ENCODE results near the gene SUGP1. TPM values are rescaled to one million over a fixed set of nuclear protein-coding genes. Genes with fewer than 3 reads are reported as not detected.
A peak's percentile ranks its signal among the peaks of the same experiment; 100 is the strongest.

Gene SUGP1
- total RNA-seq, 1 experiment from 2014 or later, result 73.8 TPM

- Histone ChIP-seq H3K27me3 (replicated peaks; ENCODE audit: insufficient read depth, low read depth, low read length, poor library complexity) (no peaks in the 10 kb centered on the region), H3K4me1 (ENCODE audit: insufficient read depth, low read length, poor library complexity, severe bottlenecking) (no peaks in the 10 kb centered on the region), H3K36me3 (ENCODE audit: insufficient read depth, low read length, poor library complexity, severe bottlenecking) (peaks cover 44% of the 10 kb centered on the region), H3K27ac (ENCODE audit: low read depth, low read length, poor library complexity, severe bottlenecking) (no peak overlapping the region), H3K4me3 (ENCODE audit: low read depth, low read length, poor library complexity, severe bottlenecking) (no peak overlapping the region), H3K9me3 (ENCODE audit: low read depth, low read length, poor library complexity, severe bottlenecking) (no peaks in the 10 kb centered on the region)
- BruUV-seq (replicated peaks), result no TSS peak
- TF ChIP-seq EZH2 (IDR thresholded peaks at IDR 0.05; ENCODE audit: borderline replicate concordance, low read depth, low read length, poor library complexity, severe bottlenecking), result no peak
- POLR2A ChIA-PET (ENCODE audit: low non-redundant PET), result no interaction called here
- DNase-seq (ENCODE audit: low spot score), result no peak
- intact Hi-C loops (cut with micrococcal nuclease; ENCODE audit: unreplicated experiment), result no loop called here
- CTCF ChIA-PET, result no interaction called here
Measured at GRCh38 chr19:19305066-19305465, 15.2 kb downstream of the SUGP1 start.

- no peaks in the 10 kb centered on the region for H3K27me3 ChIP-seq (replicated peaks; ENCODE audit: insufficient read depth, low read depth, low read length, poor library complexity)
- no peak for TF ChIP-seq CTCF (conservative IDR thresholded peaks at IDR 0.05; ENCODE audit: low read depth, low read length)
- TF ChIP-seq EZH2 (IDR thresholded peaks at IDR 0.05; ENCODE audit: borderline replicate concordance, low read depth, low read length, poor library complexity, severe bottlenecking), result no peak
- H3K4me3 ChIP-seq (ENCODE audit: low read depth, low read length, poor library complexity, severe bottlenecking), result no peak overlapping the region
- no peaks in the 10 kb centered on the region for H3K9me3 ChIP-seq (ENCODE audit: low read depth, low read length, poor library complexity, severe bottlenecking)
- H3K27ac ChIP-seq (ENCODE audit: low read depth, low read length, poor library complexity, severe bottlenecking), result no peak overlapping the region
- ChIA-PET CTCF (no interaction called here), POLR2A (ENCODE audit: low non-redundant PET) (no interaction called here)
- peaks cover 39% of the 10 kb centered on the region for H3K36me3 ChIP-seq (ENCODE audit: insufficient read depth, low read length, poor library complexity, severe bottlenecking)
- intact Hi-C loops (cut with micrococcal nuclease; ENCODE audit: unreplicated experiment), result no loop called here
- peak; percentile 51 for DNase-seq (ENCODE audit: low spot score)
- no TSS peak for BruUV-seq (replicated peaks)
- H3K4me1 ChIP-seq (ENCODE audit: insufficient read depth, low read length, poor library complexity, severe bottlenecking), result no peaks in the 10 kb centered on the region
Measured at GRCh38 chr19:19304186-19304965, 15.9 kb downstream of the SUGP1 start.

GRCh38 chr19:19303411-19303810 lies 16.9 kb downstream of the SUGP1 start:
- BruUV-seq (replicated peaks), result no TSS peak
- no peak for DNase-seq (ENCODE audit: low spot score)
- no peak for TF ChIP-seq EZH2 (IDR thresholded peaks at IDR 0.05; ENCODE audit: borderline replicate concordance, low read depth, low read length, poor library complexity, severe bottlenecking)
- TF ChIP-seq CTCF (conservative IDR thresholded peaks at IDR 0.05; ENCODE audit: low read depth, low read length), result no peak
- Histone ChIP-seq H3K27ac (ENCODE audit: low read depth, low read length, poor library complexity, severe bottlenecking) (no peak overlapping the region), H3K36me3 (ENCODE audit: insufficient read depth, low read length, poor library complexity, severe bottlenecking) (peaks cover 36% of the 10 kb centered on the region), H3K9me3 (ENCODE audit: low read depth, low read length, poor library complexity, severe bottlenecking) (no peaks in the 10 kb centered on the region), H3K27me3 (replicated peaks; ENCODE audit: insufficient read depth, low read depth, low read length, poor library complexity) (no peaks in the 10 kb centered on the region), H3K4me3 (ENCODE audit: low read depth, low read length, poor library complexity, severe bottlenecking) (no peak overlapping the region), H3K4me1 (ENCODE audit: insufficient read depth, low read length, poor library complexity, severe bottlenecking) (no peaks in the 10 kb centered on the region)
- ChIA-PET POLR2A (ENCODE audit: low non-redundant PET) (no interaction called here), CTCF (no interaction called here)
- intact Hi-C loops (cut with micrococcal nuclease; ENCODE audit: unreplicated experiment), result no loop called here

GRCh38 chr19:19300613-19301012 lies 19.7 kb downstream of the SUGP1 start:
- H3K9me3 ChIP-seq (ENCODE audit: low read depth, low read length, poor library complexity, severe bottlenecking), result no peaks in the 10 kb centered on the region
- no peaks in the 10 kb centered on the region for H3K4me1 ChIP-seq (ENCODE audit: insufficient read depth, low read length, poor library complexity, severe bottlenecking)
- H3K27me3 ChIP-seq (replicated peaks; ENCODE audit: insufficient read depth, low read depth, low read length, poor library complexity), result no peaks in the 10 kb centered on the region
- no peak overlapping the region for H3K4me3 ChIP-seq (ENCODE audit: low read depth, low read length, poor library complexity, severe bottlenecking)
- no peak for DNase-seq (ENCODE audit: low spot score)
- no TSS peak for BruUV-seq (replicated peaks)
- no peak for TF ChIP-seq CTCF (conservative IDR thresholded peaks at IDR 0.05; ENCODE audit: low read depth, low read length)
- no peak for TF ChIP-seq EZH2 (IDR thresholded peaks at IDR 0.05; ENCODE audit: borderline replicate concordance, low read depth, low read length, poor library complexity, severe bottlenecking)
- H3K27ac ChIP-seq (ENCODE audit: low read depth, low read length, poor library complexity, severe bottlenecking), result no peak overlapping the region
- peaks cover 30% of the 10 kb centered on the region for H3K36me3 ChIP-seq (ENCODE audit: insufficient read depth, low read length, poor library complexity, severe bottlenecking)
- ChIA-PET CTCF (no interaction called here), POLR2A (ENCODE audit: low non-redundant PET) (no interaction called here)
- intact Hi-C loops (cut with micrococcal nuclease; ENCODE audit: unreplicated experiment), result no loop called here
